ENCODE measurements around the gene UQCR10. TPM values are rescaled to one million over a fixed set of nuclear protein-coding genes. Genes with fewer than 3 reads are reported as not detected.

UQCR10 gene
- 91.6 TPM for polyA plus RNA-seq (2013, experiment 1 of 2; ENCODE audit: insufficient read length)
- 69.7 TPM for polyA plus RNA-seq (2013, experiment 2 of 2; ENCODE audit: insufficient read length)

- DNase-seq, result peak; percentile 88
These were observed at the start of gene UQCR10 for GRCh38 chr22:29767171-29768051. TSS of gene UQCR10 (plus strand) at chr22:29767369. CDS start at chr22:29767399, 30 bp downstream.

DNA sequence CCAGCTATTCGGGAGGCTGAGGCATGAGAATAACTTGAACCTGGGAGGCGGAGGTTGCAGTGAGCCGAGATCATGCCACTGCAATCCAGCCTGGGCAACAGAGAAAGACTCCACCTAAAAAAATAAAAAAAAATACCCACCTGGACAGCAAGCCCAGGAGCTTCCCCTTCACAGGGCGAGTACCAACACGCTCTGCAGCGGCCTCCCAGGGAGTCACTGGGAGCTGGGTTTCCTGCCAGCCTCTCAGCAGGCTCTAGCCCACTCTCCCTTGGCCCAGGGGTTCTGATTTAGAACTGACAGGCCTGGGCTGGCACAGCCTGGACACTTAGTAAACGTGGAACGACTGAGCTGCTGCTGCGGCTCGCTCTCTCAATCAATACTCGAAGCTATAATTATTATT lies 49.4 kb upstream of the UQCR10 start:
- DNase-seq, result no peak

- DNase-seq, result no peak
These were observed 47.9 kb upstream of the UQCR10 start for GRCh38 chr22:29718949-29719898.

- DNase-seq, result no peak
These were observed 47.1 kb upstream of the UQCR10 start, which contains the start of gene CABP7 for GRCh38 chr22:29719899-29720645. TSS of gene CABP7 (plus strand) at chr22:29720003. CDS start at chr22:29720425, 422 bp downstream.

GRCh38 chr22:29720811-29721323 lies 46.3 kb upstream of the UQCR10 start:
- no peak for DNase-seq

DNA sequence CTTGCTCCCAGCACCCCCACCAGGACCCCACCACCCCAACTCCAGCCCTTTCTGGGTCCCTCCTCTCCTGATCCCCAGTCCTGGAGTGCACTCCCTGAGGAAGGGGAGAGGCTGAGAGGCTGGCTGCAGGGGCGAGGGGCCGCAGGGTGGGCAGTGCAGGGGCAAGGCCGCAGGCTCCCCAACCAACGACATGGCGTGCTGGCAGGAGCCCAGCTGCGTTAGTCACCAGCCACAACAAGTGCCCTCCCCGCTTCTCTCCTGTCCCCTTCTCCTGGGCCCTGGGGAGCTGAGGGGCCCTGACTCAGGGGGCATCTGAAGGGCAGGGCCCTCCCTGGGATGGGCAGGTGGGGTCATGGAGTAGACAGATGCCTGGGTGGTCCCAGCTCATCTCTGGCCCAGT lies 45.0 kb upstream of the UQCR10 start:
- DNase-seq, result no peak

GRCh38 chr22:29722587-29722986 lies 44.6 kb upstream of the UQCR10 start:
- DNase-seq, result no peak

DNA sequence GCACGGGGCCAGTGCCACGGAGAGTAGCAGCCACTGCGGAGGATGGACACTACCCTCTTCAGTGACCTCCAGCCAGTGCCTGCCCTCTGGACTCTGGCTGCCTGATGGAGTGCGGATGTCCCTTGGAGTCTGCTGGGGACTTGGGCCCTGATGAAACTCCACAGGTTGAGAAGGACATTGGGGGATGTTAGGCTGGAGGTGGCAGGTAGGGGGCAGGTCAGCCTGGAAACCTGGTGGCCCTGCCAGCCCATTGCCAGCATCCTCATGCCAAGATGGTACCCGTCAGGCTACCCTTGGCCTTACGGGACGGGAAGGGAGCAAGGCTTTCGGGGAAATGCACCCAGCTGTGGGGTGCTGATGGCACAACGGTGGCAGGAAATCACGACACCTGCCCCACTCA lies 43.4 kb upstream of the UQCR10 start:
- no peak for DNase-seq

GRCh38 chr22:29724843-29725242 lies 42.3 kb upstream of the UQCR10 start:
- DNase-seq, result no peak

- DNase-seq, result no peak
These were observed 41.1 kb upstream of the UQCR10 start for GRCh38 chr22:29726106-29726505.

GRCh38 chr22:29726512-29727130 lies 40.5 kb upstream of the UQCR10 start:
- DNase-seq, result peak; percentile 16

GRCh38 chr22:29727131-29727523 lies 40.0 kb upstream of the UQCR10 start:
- peak; percentile 35 for DNase-seq

- DNase-seq, result no peak
These were observed 38.0 kb upstream of the UQCR10 start for GRCh38 chr22:29729161-29729560.

- no peak for DNase-seq
These were observed 35.9 kb upstream of the UQCR10 start for GRCh38 chr22:29731058-29731850.

DNA sequence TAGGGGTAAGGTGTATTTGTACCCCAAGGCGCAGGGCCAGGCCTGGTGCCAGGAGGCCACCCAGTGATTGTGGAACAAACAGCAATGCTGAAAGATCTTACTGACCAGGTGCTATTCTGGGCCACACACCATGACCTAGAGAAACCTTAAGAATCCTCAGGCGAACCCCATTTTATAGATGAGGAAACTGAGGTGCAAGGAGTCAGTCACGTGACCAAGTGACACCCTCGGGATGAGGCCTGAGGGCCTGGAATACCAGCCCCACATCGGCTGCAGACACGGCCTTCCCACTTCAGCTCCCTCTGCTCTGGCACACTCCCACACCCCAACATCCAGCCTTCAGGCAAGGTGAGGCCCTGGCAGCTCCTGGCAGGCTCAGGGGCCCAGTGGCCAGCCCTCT lies 34.3 kb upstream of the UQCR10 start:
- DNase-seq, result no peak

DNA sequence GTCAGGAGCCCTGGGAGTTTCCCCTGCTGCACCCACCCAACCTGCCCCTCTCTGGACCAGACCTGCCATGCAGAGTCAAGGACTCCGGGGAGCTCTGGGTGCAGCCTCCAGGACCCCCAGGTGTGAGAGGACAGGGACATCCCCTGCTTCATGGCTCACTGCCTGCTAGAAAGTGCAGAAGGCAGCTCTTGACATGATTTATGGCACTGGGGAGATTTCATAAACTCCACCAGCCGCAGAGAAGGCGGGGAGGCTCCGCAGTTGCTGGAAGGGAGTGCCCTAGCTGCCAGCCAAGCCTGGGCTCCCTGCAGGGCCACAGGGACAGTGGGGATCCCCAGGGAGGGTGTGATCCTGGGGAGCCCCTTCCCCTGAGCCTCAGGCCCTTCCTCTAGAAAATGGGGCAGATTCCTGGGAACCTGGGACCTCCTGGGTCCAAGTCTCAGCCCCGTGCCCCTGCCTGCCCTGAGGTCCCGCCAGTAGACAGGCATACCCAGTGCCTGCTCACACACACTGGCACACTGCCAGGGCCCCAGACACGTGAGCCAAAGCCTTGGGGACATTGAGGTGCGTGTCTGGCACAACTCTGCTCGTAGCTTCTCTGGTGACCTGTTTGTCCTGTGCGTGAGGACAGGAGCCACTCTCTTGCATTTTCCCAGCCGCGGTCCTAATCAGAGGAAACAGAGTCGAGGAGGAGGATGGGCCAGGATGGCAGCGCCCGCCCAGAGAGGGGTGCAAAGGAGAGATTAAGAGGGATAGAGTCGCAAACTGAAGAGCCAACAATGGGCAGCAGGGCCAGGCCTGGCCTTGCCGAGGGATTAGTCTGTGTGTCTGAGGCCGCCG lies 33.6 kb upstream of the UQCR10 start:
- DNase-seq, result no peak

DNA sequence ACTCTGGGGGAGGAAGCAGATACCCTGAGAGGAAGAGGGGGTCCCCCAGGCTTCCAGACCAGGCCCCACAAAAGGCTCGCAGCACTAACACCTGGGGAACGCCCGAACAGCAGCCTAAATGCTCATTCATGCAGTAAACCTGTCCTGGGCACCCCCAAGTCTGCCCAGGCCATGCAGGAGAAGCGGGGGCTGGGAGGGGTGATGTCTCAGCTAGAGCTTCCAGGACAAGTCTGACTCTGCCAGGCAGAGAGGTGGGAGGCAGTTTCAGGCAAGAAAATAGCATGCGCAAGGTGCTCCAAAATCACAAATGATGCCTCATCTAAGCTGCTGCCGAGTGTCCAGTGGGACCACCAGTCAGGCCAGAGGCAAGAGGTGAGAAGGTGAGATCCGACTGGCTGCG lies 32.8 kb upstream of the UQCR10 start:
- no peak for DNase-seq

DNA sequence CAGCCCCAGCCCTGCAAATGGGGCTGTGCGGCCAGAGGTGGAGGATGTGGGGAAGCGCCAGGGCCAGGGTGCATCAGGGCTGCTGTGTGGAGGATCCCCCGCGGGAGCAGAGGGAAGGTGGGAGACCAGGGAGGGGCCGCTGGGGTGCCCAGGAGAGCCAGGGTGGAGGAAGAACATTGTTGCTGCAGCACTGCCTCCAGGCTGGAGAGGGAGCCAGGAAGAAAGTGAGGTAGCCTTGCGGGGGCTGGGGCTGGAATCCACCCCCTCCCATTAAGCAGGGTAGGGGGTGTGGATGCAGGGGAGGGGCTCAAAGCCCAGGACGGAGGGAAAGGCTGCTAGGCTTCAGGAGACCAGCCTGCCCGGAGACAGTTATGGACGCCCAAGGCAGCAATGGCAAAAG lies 32.3 kb upstream of the UQCR10 start:
- no peak for DNase-seq

GRCh38 chr22:29735416-29735815 lies 31.8 kb upstream of the UQCR10 start:
- DNase-seq, result no peak

All from fibroblast of skin of back (primary cell).